GM18951 (cell line): ENCODE data around the gene TMBIM4.

Experiments
- POLR2A ChIP-seq: IDR thresholded peaks from 4 replicates; pipeline ENCODE4 v1.6.1; 2011; ENCODE audit warnings: mild to moderate bottlenecking; ENCODE audit not compliant: insufficient read length, insufficient read depth; ENCODE audit errors: extremely low read depth
- in situ Hi-C: fragments of 300-500 bp; cut with MboI; formaldehyde crosslinking; loops from one replicate; pipeline ENCODE4 v1.12.0; 2022; ENCODE audit warnings: low sequenced_read_pairs, mixed read lengths, inconsistent platforms; ENCODE audit not compliant: unreplicated experiment

Gene TMBIM4

GRCh38 chr12:66143868-66144267, 25.9 kb downstream of the TMBIM4 start:
- TF ChIP-seq POLR2A = no peak
- in situ Hi-C loops = loop anchor here (25.0 kb wide), 1 partner anchor 268 kb away; no protein-coding TSS in a partner anchor

GRCh38 chr12:66142826-66143225, 27.0 kb downstream of the TMBIM4 start:
- TF ChIP-seq POLR2A = no peak

GRCh38 chr12:66141299-66141698, 28.5 kb downstream of the TMBIM4 start:
- in situ Hi-C loops = loop anchor here (25.0 kb wide), 1 partner anchor 271 kb away; no protein-coding TSS in a partner anchor
- no peak for TF ChIP-seq POLR2A

More at GRCh38 chr12:66142826-66143225, 27.0 kb downstream of the TMBIM4 start:
- in situ Hi-C loops = loop anchor here (25.0 kb wide), 1 partner anchor 269 kb away; no protein-coding TSS in a partner anchor

GRCh38 chr12:66140731-66141130, 29.1 kb downstream of the TMBIM4 start:
- in situ Hi-C loops = loop anchor here (25.0 kb wide), 1 partner anchor 272 kb away; no protein-coding TSS in a partner anchor
- no peak for TF ChIP-seq POLR2A

- in situ Hi-C loops = loop anchor here (25.0 kb wide), 1 partner anchor 273 kb away; no protein-coding TSS in a partner anchor
- TF ChIP-seq POLR2A = no peak
Observed at GRCh38 chr12:66139328-66139727, 30.5 kb downstream of the TMBIM4 start.

GRCh38 chr12:66137937-66138336, 31.9 kb downstream of the TMBIM4 start:
- TF ChIP-seq POLR2A = no peak
- in situ Hi-C loops = loop anchor here (25.0 kb wide), 1 partner anchor 274 kb away; no protein-coding TSS in a partner anchor

- no peak for TF ChIP-seq POLR2A
- in situ Hi-C loops = loop anchor here (25.0 kb wide), 1 partner anchor 280 kb away; no protein-coding TSS in a partner anchor
Observed at GRCh38 chr12:66132408-66132807, 37.4 kb downstream of the TMBIM4 start.

GRCh38 chr12:66131067-66131688, 38.6 kb downstream of the TMBIM4 start:
- in situ Hi-C loops = loop anchor here (25.0 kb wide), 1 partner anchor 281 kb away; no protein-coding TSS in a partner anchor
- TF ChIP-seq POLR2A = no peak

- in situ Hi-C loops = loop anchor here (25.0 kb wide), 1 partner anchor 282 kb away; no protein-coding TSS in a partner anchor
- peak; percentile 90 for TF ChIP-seq POLR2A
Observed at GRCh38 chr12:66130267-66131066, 39.3 kb downstream of the TMBIM4 start, which contains the start of gene LLPH. LLPH (minus strand) TSS chr12:66130750; CDS start chr12:66129106, 1,644 bp downstream.

GRCh38 chr12:66129934-66130266, 39.9 kb downstream of the TMBIM4 start:
- no peak for TF ChIP-seq POLR2A
- in situ Hi-C loops = loop anchor here (25.0 kb wide), 1 partner anchor 282 kb away; no protein-coding TSS in a partner anchor

- in situ Hi-C loops = loop anchor here (25.0 kb wide), 1 partner anchor 285 kb away; no protein-coding TSS in a partner anchor
- no peak for TF ChIP-seq POLR2A
Observed at GRCh38 chr12:66127650-66128049, 42.1 kb downstream of the TMBIM4 start.

- TF ChIP-seq POLR2A = no peak
- in situ Hi-C loops = no loop called here
Observed at GRCh38 chr12:66120477-66120876, 49.3 kb downstream of the TMBIM4 start.

GRCh38 chr12:66119870-66120241, 49.9 kb downstream of the TMBIM4 start:
- in situ Hi-C loops = no loop called here
- no peak for TF ChIP-seq POLR2A

- TF ChIP-seq POLR2A = no peak
- in situ Hi-C loops = no loop called here
Observed at GRCh38 chr12:66119229-66119869, 50.4 kb downstream of the TMBIM4 start.
